Calu3 (cell line): ENCODE measurements around the gene FTO. TPM values are rescaled to one million over a fixed set of nuclear protein-coding genes. Genes with fewer than 3 reads are reported as not detected.

Source experiments
- BruUV-seq: library from RNA; stranded (reverse); fragments of 400-500 nt; replicated peaks from 2 replicates; lab custom pipeline; 2021; lab: Mats Ljungman, UMichigan
- CTCF ChIA-PET: fragments of 300-600 bp; sonication (Branson Sonifier 250); formaldehyde crosslinking; loops from one replicate; lab custom pipeline; 2022; ENCODE audit warnings: antibody characterized with exemption; lab: Charles Lee
- DNase-seq: peaks from one replicate; pipeline ENCODE4 v3.0.0; 2022
- H3K27ac Mint-ChIP-seq: one replicate; pipeline ENCODE4 v1.8.0; 2022; ENCODE audit warnings: mixed read lengths; ENCODE audit not compliant: unreplicated experiment
- H3K27me3 Mint-ChIP-seq: one replicate; pipeline ENCODE4 v1.8.0; 2022; ENCODE audit warnings: mixed read lengths; ENCODE audit not compliant: unreplicated experiment
- H3K36me3 Mint-ChIP-seq: one replicate; pipeline ENCODE4 v1.8.0; 2022; ENCODE audit warnings: mild to moderate bottlenecking, moderate library complexity, mixed read lengths; ENCODE audit not compliant: insufficient read depth, unreplicated experiment
- H3K4me1 Mint-ChIP-seq: one replicate; pipeline ENCODE4 v1.8.0; 2022; ENCODE audit warnings: mild to moderate bottlenecking, low read depth, mixed read lengths; ENCODE audit not compliant: unreplicated experiment
- H3K4me3 Mint-ChIP-seq: one replicate; pipeline ENCODE4 v1.8.0; 2022; ENCODE audit warnings: mild to moderate bottlenecking, low read depth, moderate library complexity, mixed read lengths; ENCODE audit not compliant: unreplicated experiment
- H3K9me3 Mint-ChIP-seq: one replicate; pipeline ENCODE4 v1.8.0; 2022; ENCODE audit warnings: low read depth, mixed read lengths; ENCODE audit not compliant: unreplicated experiment
- CTCF ChIP-seq: fragments of 200-600 bp; IDR thresholded peaks from one replicate; pipeline ENCODE4 v1.8.0; 2022; ENCODE audit warnings: antibody characterized with exemption; ENCODE audit not compliant: unreplicated experiment
- intact Hi-C: fragments of 100-400 bp; cut with micrococcal nuclease; formaldehyde crosslinking; loops from one replicate; pipeline ENCODE4 v1.10.0; 2022; ENCODE audit not compliant: unreplicated experiment
- total RNA-seq: library from RNA; stranded (reverse); gene quantifications from 2 replicates; pipeline ENCODE4 v1.2.3, GENCODE V29; 2022

The FTO gene
- total RNA-seq, 1 experiment from 2014 or later, result 68.9 TPM

- Mint-ChIP-seq H3K27me3 (no peaks in the 10 kb centered on the region), H3K36me3 (no peaks in the 10 kb centered on the region), H3K27ac (no peak overlapping the region), H3K9me3 (no peaks in the 10 kb centered on the region), H3K4me1 (no peaks in the 10 kb centered on the region), H3K4me3 (no peak overlapping the region)
- BruUV-seq, result no TSS peak
- CTCF ChIA-PET, result no interaction called here
- no peak for TF ChIP-seq CTCF
- no peak for DNase-seq
- intact Hi-C loops, result no loop called here
Observed at GRCh38 chr16:53666786-53667415, 37.1 kb upstream of the FTO start.

GRCh38 chr16:53668869-53669268 is 35.1 kb upstream of the FTO start:
- no peaks in the 10 kb centered on the region for H3K27me3 Mint-ChIP-seq
- H3K9me3 Mint-ChIP-seq, result no peaks in the 10 kb centered on the region
- CTCF ChIA-PET, result no interaction called here
- H3K4me3 Mint-ChIP-seq, result no peak overlapping the region
- BruUV-seq, result no TSS peak
- no peak for TF ChIP-seq CTCF
- H3K4me1 Mint-ChIP-seq, result no peaks in the 10 kb centered on the region
- DNase-seq, result no peak
- no peaks in the 10 kb centered on the region for H3K36me3 Mint-ChIP-seq
- H3K27ac Mint-ChIP-seq, result no peak overlapping the region
- intact Hi-C loops, result no loop called here

- CTCF ChIA-PET, result no interaction called here
- intact Hi-C loops, result no loop called here
- no peak for TF ChIP-seq CTCF
- H3K27ac Mint-ChIP-seq, result no peak overlapping the region
- H3K9me3 Mint-ChIP-seq, result no peaks in the 10 kb centered on the region
- no peaks in the 10 kb centered on the region for H3K36me3 Mint-ChIP-seq
- no peaks in the 10 kb centered on the region for H3K27me3 Mint-ChIP-seq
- H3K4me1 Mint-ChIP-seq, result no peaks in the 10 kb centered on the region
- no peak for DNase-seq
- no TSS peak for BruUV-seq
- H3K4me3 Mint-ChIP-seq, result no peak overlapping the region
Observed at GRCh38 chr16:53672461-53672860, 31.5 kb upstream of the FTO start.

- H3K27ac Mint-ChIP-seq, result no peak overlapping the region
- TF ChIP-seq CTCF, result no peak
- no peaks in the 10 kb centered on the region for H3K27me3 Mint-ChIP-seq
- no TSS peak for BruUV-seq
- no peaks in the 10 kb centered on the region for H3K36me3 Mint-ChIP-seq
- intact Hi-C loops, result no loop called here
- no peak for DNase-seq
- H3K9me3 Mint-ChIP-seq, result no peaks in the 10 kb centered on the region
- no peaks in the 10 kb centered on the region for H3K4me1 Mint-ChIP-seq
- no peak overlapping the region for H3K4me3 Mint-ChIP-seq
- CTCF ChIA-PET, result no interaction called here
Observed at GRCh38 chr16:53673189-53673588, 30.8 kb upstream of the FTO start.
